Neural cell (in vitro differentiated cells): ENCODE measurements around the gene MPDZ. TPM values are rescaled to one million over a fixed set of nuclear protein-coding genes. Genes with fewer than 3 reads are reported as not detected.

Source experiments
- H2AFZ ChIP-seq: fragments of 200-600, 300-800 bp; sonication (generic), shearing (Covaris generic); 2 replicates; pipeline ENCODE4 v1.6.0; 2014; ENCODE audit warnings: low read depth, mild to moderate bottlenecking, antibody characterized with exemption, low read length, moderate library complexity
- H3F3A ChIP-seq: fragments of 200-600 bp; shearing (Covaris generic); 2 replicates; pipeline ENCODE4 v1.6.1; 2016; ENCODE audit warnings: mild to moderate bottlenecking, moderate library complexity, mixed read lengths, antibody characterized with exemption, low read length; ENCODE audit not compliant: insufficient read depth, poor library complexity, severe bottlenecking
- H3K27ac ChIP-seq: fragments of 200-600, 300-800 bp; sonication (generic), shearing (Covaris generic); 2 replicates; pipeline ENCODE4 v1.5.1; 2014; ENCODE audit warnings: mild to moderate bottlenecking, low read length, moderate library complexity
- H3K27me3 ChIP-seq: fragments of 300-800, 200-600 bp; sonication (generic), shearing (Covaris generic); 2 replicates; pipeline ENCODE4 v1.6.0; 2014; ENCODE audit warnings: mild to moderate bottlenecking, low read depth, low read length, moderate library complexity; ENCODE audit not compliant: insufficient read depth
- H3K36me3 ChIP-seq: fragments of 300-800, 200-600 bp; sonication (generic), shearing (Covaris generic); 2 replicates; pipeline ENCODE4 v1.5.1; 2014; ENCODE audit warnings: mild to moderate bottlenecking, antibody characterized with exemption, low read length, moderate library complexity; ENCODE audit not compliant: insufficient read depth
- H3K4me2 ChIP-seq: fragments of 300-800, 200-600 bp; sonication (generic), shearing (Covaris generic); 2 replicates; pipeline ENCODE4 v1.6.0; 2014; ENCODE audit warnings: mild to moderate bottlenecking, low read length
- H3K4me3 ChIP-seq: fragments of 300-800, 200-600 bp; sonication (generic), shearing (Covaris generic); 2 replicates; pipeline ENCODE4 v1.5.1; 2014; ENCODE audit warnings: mild to moderate bottlenecking, low read length, moderate library complexity
- H3K79me2 ChIP-seq: fragments of 200-600 bp; shearing (Covaris generic); replicated peaks from 2 replicates; pipeline ENCODE4 v1.6.0; 2014; ENCODE audit warnings: mild to moderate bottlenecking, low read length, moderate library complexity; ENCODE audit not compliant: insufficient read depth
- H3K9ac ChIP-seq: fragments of 300-800, 200-600 bp; sonication (generic), shearing (Covaris generic); 2 replicates; pipeline ENCODE4 v1.6.1; 2016; ENCODE audit warnings: mild to moderate bottlenecking, low read length, mixed read lengths
- H3K9me2 ChIP-seq: fragments of 200-600 bp; shearing (Covaris generic); 2 replicates; pipeline ENCODE4 v1.6.1; 2016; ENCODE audit warnings: mild to moderate bottlenecking, low read length, mixed read lengths; ENCODE audit not compliant: insufficient read depth
- H3K9me3 ChIP-seq: fragments of 200-600, 300-800 bp; sonication (generic), shearing (Covaris generic); 2 replicates; pipeline ENCODE4 v1.6.1; 2016; ENCODE audit warnings: mild to moderate bottlenecking, mixed run types, low read length, moderate library complexity, mixed read lengths
- H4K20me1 ChIP-seq: fragments of 200-600 bp; shearing (Covaris generic); 2 replicates; pipeline ENCODE4 v1.6.1; 2016; ENCODE audit warnings: mild to moderate bottlenecking, mixed run types; ENCODE audit not compliant: insufficient read depth
- CTCF ChIP-seq: fragments of 450-650 bp; IDR thresholded peaks from 2 replicates; pipeline ENCODE4 v1.5.1; 2014; ENCODE audit warnings: antibody characterized with exemption, mild to moderate bottlenecking, moderate library complexity; ENCODE audit not compliant: poor library complexity, severe bottlenecking
- EP300 ChIP-seq: fragments of 450-650 bp; conservative IDR thresholded peaks from 2 replicates; pipeline ENCODE4 v1.6.1; 2014; ENCODE audit warnings: antibody characterized with exemption, mild to moderate bottlenecking, moderate library complexity; ENCODE audit not compliant: poor library complexity, severe bottlenecking
- EZH2 ChIP-seq: fragments of 200-600, 300-800 bp; shearing (Covaris generic), sonication (generic); IDR thresholded peaks from 2 replicates; pipeline ENCODE4 v1.6.1; 2014; ENCODE audit warnings: antibody characterized with exemption, low read length, borderline replicate concordance, mild to moderate bottlenecking; ENCODE audit not compliant: insufficient read depth, poor library complexity, severe bottlenecking
- MXI1 ChIP-seq: fragments of 450-650 bp; conservative IDR thresholded peaks from 2 replicates; pipeline ENCODE4 v1.6.1; 2014; ENCODE audit warnings: antibody characterized with exemption, mild to moderate bottlenecking; ENCODE audit not compliant: poor library complexity, severe bottlenecking
- POLR2AphosphoS5 ChIP-seq: IDR thresholded peaks from 2 replicates; pipeline ENCODE4 v1.6.1; 2012
- RAD21 ChIP-seq: fragments of 450-650 bp; conservative IDR thresholded peaks from 2 replicates; pipeline ENCODE4 v1.6.1; 2014; ENCODE audit warnings: antibody characterized with exemption, mild to moderate bottlenecking, moderate library complexity
- REST ChIP-seq: IDR thresholded peaks from 2 replicates; pipeline ENCODE4 v1.6.1; 2012; ENCODE audit warnings: borderline replicate concordance
- SMC3 ChIP-seq: fragments of 450-650 bp; conservative IDR thresholded peaks from 2 replicates; pipeline ENCODE4 v1.6.1; 2014; ENCODE audit warnings: antibody characterized with exemption, mild to moderate bottlenecking, moderate library complexity; ENCODE audit not compliant: poor library complexity
- TAF1 ChIP-seq: IDR thresholded peaks from 2 replicates; pipeline ENCODE4 v1.6.1; 2012; ENCODE audit warnings: low read depth
- polyA plus RNA-seq: library from polyadenylated mRNA; depleted of rRNA; stranded (reverse); fragments of >200 nt; gene quantifications from 2 replicates; pipeline ENCODE4 v1.2.3, GENCODE V29; 2014

MPDZ gene
- polyA plus RNA-seq, 1 donor from 2014 or later, result 13.1 TPM

GRCh38 chr9:13076616-13077015, 202.9 kb downstream of the MPDZ start:
- no peaks in the 10 kb centered on the region for H3F3A ChIP-seq
- TF ChIP-seq SMC3, result no peak
- no peak for TF ChIP-seq MXI1
- no peak for TF ChIP-seq REST
- TF ChIP-seq POLR2AphosphoS5, result no peak
- no peak for TF ChIP-seq CTCF
- no peak for TF ChIP-seq EP300
- no peak for TF ChIP-seq TAF1
- no peak for TF ChIP-seq RAD21
- TF ChIP-seq EZH2, result no peak
- no peaks in the 10 kb centered on the region for H3K79me2 ChIP-seq

GRCh38 chr9:13071921-13072320, 207.6 kb downstream of the MPDZ start:
- Histone ChIP-seq H3K9me2 (no peaks in the 10 kb centered on the region), H3K27me3 (no peaks in the 10 kb centered on the region), H3K27ac (no peak overlapping the region), H4K20me1 (no peaks in the 10 kb centered on the region), H2AFZ (no peak overlapping the region), H3K4me2 (no peak overlapping the region), H3F3A (no peaks in the 10 kb centered on the region), H3K9me3 (no peaks in the 10 kb centered on the region), H3K36me3 (no peaks in the 10 kb centered on the region), H3K79me2 (no peaks in the 10 kb centered on the region), H3K4me3 (no peak overlapping the region), H3K9ac (no peak overlapping the region)
- TF ChIP-seq TAF1 (no peak), RAD21 (no peak), REST (no peak), POLR2AphosphoS5 (no peak), MXI1 (no peak), EP300 (no peak), SMC3 (no peak), EZH2 (no peak), CTCF (no peak)

More at GRCh38 chr9:13076616-13077015, 202.9 kb downstream of the MPDZ start:
- H4K20me1 ChIP-seq, result no peaks in the 10 kb centered on the region
- no peak overlapping the region for H2AFZ ChIP-seq
- H3K27me3 ChIP-seq, result no peaks in the 10 kb centered on the region
- H3K36me3 ChIP-seq, result no peaks in the 10 kb centered on the region
- no peak overlapping the region for H3K9ac ChIP-seq
- H3K4me2 ChIP-seq, result no peak overlapping the region
- no peaks in the 10 kb centered on the region for H3K9me2 ChIP-seq
- H3K4me3 ChIP-seq, result no peak overlapping the region
- H3K9me3 ChIP-seq, result no peaks in the 10 kb centered on the region
- H3K27ac ChIP-seq, result no peak overlapping the region
